Suppressor macrophage (primary cell): ENCODE data around the gene NAV1.
"Not testable (repeated sequence)": the region's sequence is repeated elsewhere in the genome, so short reads cannot be mapped to it uniquely, and the experiment has no call there.

ENCODE experiments used
- DNase-seq, 4 experiments: peaks; one replicate each; pipeline ENCODE4 v3.0.0-alpha.2; 2020 to 2022

NAV1 gene

GRCh38 chr1:201565771-201566528 is 27.0 kb downstream of the NAV1 start:
- DNase-seq: no peak

GRCh38 chr1:201566529-201566823 is 27.5 kb downstream of the NAV1 start:
- no peak for DNase-seq

GRCh38 chr1:201566933-201567801 is 28.2 kb downstream of the NAV1 start:
- no peak for DNase-seq

GRCh38 chr1:201568265-201568664 is 29.3 kb downstream of the NAV1 start:
- DNase-seq: no peak

GRCh38 chr1:201568859-201569294 is 29.9 kb downstream of the NAV1 start:
- peak in 2 of 4 experiments; percentile 25 to 39 for DNase-seq

GRCh38 chr1:201570181-201570885 is 31.4 kb downstream of the NAV1 start:
- DNase-seq: no peak

- no peak for DNase-seq
These were observed 32.1 kb downstream of the NAV1 start for GRCh38 chr1:201570886-201571624.

- no peak for DNase-seq
These were observed 34.1 kb downstream of the NAV1 start for GRCh38 chr1:201573030-201573429.

GRCh38 chr1:201573923-201574322 is 35.0 kb downstream of the NAV1 start:
- no peak for DNase-seq

- DNase-seq: no peak
These were observed 37.0 kb downstream of the NAV1 start for GRCh38 chr1:201575912-201576311.

- no peak for DNase-seq
These were observed 38.0 kb downstream of the NAV1 start for GRCh38 chr1:201576914-201577313.

- DNase-seq: peak in 2 of 4 experiments; percentile 17 to 27
These were observed 39.3 kb downstream of the NAV1 start for GRCh38 chr1:201578008-201578888.

- DNase-seq: not testable (repeated sequence)
These were observed 42.4 kb downstream of the NAV1 start for GRCh38 chr1:201581371-201581770.

GRCh38 chr1:201582705-201583442 is 43.9 kb downstream of the NAV1 start:
- DNase-seq: peak; percentile 10 to 39 (median 32)

- no peak for DNase-seq
These were observed 44.7 kb downstream of the NAV1 start for GRCh38 chr1:201583663-201584062.

GRCh38 chr1:201584471-201585092 is 45.7 kb downstream of the NAV1 start:
- peak; percentile 72 to 80 (median 76) for DNase-seq

- DNase-seq: no peak
These were observed 46.2 kb downstream of the NAV1 start for GRCh38 chr1:201585093-201585483.

GRCh38 chr1:201585901-201586300 is 47.0 kb downstream of the NAV1 start:
- peak in 2 of 4 experiments; percentile 19 to 32 for DNase-seq

GRCh38 chr1:201586806-201587205 is 47.9 kb downstream of the NAV1 start:
- no peak for DNase-seq

- DNase-seq: no peak
These were observed 48.8 kb downstream of the NAV1 start for GRCh38 chr1:201587729-201588128.
